NCI-H2081 (cell line): ENCODE data around the gene PTPRN2.

Experiments used
- DNase-seq, 2 experiments: peaks; one replicate each; lab custom pipeline; 2025; lab: John Stamatoyannopoulos, UW

The PTPRN2 gene

DNA sequence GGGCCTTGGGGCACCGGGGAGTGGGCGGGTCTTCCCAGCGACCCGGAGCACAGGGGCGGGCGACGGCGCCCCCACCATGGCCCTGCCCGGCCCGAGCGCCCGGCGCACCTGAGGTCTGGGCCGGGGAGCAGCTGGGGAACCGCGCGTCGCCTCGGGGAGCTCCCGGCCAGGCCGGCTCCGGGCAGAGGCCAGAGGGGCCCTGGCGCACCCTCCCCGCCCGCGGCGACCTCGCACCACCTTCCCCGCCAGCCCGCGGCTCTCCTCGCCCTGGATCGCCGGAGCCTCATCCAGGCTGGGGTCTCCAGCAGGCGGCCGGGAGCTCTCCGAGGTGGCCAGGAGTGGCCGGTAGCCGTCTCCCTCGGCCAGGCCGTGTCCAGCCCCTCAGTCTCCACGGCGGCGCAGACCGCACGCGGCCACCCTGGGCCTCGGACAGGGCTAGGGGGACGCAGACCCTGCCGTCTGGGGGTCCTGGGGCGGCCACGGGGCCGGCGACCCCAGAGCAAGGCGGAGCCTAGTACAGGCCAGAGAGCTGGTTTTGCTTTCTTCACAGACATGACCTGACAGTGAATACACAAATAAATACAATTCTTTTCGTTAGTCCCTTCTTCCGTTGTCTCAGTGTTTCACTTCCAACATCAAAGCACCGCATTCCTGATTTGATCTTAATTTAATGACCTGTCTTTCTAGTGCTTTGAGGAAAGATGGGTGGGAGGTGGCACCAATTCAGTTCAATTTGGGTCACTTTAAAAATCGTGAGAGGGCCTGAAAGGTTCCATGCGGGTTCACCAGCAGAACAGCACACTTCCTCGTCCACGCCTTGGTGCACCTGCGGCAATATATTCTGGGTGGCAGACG lies 893.9 kb downstream of the PTPRN2 start:
- no peak for DNase-seq

DNA sequence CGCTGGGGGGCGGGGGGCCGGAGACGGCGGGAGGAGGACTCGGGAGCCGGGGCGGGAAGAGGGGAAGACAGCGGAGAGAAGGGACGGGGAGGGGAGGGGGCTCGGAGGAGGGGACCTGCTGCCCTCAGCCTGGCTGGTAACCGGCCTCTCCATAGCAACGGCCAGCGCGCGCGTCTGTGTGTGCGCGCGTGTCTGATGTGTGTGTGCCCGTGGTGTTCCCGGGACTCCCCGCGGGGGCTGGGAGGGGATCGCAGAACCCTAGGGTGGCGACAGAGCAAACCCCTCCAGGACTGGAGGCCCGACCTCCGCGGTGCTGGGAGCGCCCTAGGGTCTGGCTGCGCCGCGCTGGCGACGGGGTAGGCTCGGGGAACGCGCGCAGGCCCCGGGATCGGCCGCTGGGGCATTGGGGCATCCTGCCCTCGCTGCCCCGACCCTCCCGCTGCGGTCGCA lies 894.5 kb downstream of the PTPRN2 start:
- no peak for DNase-seq

DNA sequence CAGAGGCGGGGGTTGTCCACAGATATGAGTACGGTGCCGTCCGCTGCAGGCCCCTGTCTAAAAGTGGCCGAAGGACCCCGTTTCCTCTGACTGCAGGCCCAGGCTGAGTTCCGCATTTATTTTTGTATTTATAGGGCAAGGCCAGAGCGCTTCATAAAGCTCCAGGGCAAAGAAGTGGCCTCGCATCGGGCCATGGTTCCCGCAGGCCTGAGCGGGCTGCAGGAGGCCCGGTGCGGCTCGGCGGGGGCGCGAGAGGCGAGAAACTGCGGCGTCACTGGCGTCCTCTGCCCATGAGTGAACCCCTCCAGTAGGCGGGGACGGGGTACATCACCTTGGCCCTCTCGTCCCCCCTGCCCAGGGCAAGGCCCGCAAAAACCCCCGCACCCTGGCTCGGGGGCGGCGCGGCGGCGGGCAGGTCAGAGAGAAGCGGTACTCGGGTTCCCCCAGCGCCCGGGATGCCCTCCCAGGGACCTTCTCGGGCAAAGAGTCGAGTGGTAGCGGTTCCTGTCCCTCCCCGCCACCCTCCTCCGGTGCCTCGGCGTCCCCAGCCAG lies 895.1 kb downstream of the PTPRN2 start:
- no peak for DNase-seq

DNA sequence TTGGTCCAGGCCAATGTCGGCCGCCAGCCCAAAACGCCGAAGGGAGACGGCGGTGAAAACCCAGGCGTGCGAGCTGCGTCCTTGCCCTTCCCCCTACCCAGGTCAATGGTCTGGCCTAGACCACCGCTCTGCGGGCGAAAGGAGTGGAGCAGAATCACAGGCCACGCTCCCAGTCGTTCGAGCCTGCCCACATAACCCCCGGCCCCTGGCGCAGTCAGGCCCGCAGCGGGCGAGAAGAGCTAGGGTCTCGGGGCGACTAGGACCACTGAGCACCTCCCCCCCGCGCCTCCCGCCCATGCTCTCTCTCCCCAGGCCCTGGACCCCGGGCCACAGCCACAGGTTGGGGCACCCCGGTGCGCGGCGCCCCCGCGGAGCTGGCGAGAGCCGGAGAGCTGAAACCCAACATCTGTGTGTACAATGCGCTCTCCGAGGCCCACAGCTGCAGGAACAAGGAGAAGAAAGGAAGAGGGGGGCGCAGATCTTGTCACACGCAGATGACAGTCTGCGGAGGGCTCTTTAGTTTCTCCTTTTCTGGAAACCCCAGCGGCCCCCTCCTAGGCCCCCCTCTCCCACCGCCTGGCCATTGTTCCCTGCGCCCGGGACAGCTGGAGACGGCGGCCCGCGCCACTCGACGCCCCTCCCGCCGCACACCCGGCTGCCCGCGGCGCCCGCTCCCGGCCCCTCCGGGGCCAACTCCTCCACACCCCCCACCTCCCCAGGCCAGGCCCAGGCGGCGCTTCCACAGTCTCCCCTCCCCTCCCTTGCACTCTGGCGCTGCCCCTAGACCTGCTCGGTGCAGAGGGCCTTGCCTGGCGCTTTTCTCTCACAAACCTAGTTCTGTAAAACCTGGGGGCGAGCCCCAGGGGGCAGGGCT lies 895.8 kb downstream of the PTPRN2 start:
- no peak for DNase-seq

DNA sequence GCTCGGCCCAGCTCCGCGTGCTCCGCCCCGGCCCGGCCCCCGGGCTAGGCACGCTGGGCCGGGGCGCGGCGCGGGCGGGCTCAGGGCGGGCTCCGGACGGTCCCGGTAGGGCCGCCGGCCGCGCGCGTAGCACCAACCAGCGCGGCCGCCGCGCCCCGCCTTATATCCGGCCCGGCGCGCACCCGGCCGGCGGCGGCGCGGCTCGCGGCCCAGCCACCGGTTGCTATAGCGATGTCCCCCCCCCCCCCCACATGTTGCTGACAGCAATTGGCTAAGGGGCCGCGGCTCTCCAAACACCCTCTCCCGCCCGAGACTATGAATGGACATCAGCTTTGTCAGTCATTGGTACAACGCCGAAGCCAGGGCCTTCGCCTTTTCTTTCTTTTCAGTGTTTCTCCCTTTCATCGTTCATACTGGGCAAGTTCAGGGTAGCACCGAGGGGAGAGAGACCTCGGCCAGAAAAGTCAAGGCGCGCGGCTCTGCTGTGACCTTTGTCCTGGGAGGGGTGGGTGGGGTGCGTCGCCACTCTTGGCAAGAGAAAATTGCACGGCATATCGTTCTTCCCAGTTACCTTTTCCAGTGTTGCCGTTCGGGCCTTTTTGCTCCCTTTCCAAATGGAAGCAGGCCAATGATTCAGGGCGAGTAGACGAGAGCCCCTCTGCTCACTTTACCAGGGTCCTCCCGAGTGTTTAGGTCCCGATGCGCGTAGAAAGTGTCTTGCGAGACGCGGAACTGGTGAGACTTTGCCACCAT lies 896.6 kb downstream of the PTPRN2 start:
- DNase-seq, result peak; percentile 85

DNA sequence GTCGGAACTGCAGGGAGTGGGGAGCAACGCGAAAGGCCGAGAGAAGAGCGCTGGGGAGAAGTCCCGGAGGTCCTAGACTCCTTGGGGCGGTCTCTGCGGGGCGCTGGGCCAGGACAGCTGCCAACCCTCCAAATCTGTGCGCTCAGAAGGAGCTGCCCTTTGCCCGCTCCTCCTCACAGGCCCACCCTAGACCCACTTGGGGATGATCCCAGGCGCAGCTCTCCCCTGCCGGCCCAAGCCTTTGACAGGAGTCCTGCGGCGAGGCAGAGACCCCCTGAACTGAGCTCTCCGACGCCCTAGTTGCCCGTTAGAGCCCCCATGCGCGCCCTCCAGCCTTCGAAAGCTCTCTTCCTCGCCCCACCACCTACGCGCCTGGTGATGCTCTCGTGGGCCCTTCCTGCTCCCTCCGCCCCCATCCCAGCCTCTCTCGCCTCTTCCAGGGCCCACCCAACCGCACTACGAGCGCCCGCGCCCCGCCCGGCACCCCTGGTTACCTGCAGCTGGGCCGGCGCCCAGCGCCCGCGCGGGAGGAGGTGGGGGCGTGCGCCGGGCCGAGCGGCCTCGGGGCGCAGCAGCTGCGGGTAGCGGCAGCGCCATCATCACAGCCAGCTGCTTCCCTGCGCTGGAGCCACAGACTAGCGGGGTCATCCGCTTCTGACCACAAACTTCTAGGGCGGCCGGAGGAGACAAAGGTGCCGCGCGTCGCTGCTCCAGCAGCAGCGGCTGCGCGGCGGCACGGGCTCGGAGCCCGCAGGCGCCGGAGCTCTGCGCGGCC lies 897.4 kb downstream of the PTPRN2 start:
- DNase-seq, result peak; percentile 56 to 71

DNA sequence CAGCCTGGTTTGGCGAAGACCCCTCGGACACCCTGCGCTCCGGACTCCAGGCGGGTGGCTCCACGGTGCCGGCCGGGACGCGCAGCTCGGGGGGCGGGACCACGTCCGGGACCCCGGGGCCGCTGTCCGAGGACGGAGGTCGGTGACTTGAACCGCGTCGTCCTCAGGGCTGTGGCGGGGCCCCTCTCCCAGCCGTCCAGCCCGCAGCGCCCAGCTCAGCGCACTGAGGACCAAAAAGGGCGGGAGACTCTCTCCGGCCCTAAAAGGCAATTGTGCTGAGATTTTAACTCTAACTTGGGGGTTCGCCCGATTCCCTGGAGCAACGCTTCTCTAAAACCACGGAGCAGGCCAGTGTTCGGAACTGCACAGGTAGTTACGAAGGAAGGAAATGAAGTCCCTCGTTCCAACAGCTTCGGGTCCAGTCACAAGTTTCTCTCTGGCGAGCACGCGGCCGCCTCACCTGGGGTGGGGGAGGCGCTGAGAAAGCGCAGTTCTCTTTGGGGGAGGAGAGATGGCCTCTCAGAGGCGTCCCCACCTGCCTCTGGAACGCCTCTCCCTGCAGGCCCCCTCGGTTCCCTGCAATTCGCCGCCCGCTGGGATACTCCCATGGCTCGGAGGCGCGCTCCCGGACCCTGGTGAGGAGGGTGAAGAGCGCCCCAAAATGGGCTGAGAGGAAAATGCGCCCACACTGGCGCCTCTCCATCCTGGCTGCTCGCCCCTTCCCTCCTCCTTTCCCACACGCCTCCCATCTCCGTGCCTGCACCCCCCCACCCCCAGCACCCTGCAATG lies 898.2 kb downstream of the PTPRN2 start:
- DNase-seq, result no peak

DNA sequence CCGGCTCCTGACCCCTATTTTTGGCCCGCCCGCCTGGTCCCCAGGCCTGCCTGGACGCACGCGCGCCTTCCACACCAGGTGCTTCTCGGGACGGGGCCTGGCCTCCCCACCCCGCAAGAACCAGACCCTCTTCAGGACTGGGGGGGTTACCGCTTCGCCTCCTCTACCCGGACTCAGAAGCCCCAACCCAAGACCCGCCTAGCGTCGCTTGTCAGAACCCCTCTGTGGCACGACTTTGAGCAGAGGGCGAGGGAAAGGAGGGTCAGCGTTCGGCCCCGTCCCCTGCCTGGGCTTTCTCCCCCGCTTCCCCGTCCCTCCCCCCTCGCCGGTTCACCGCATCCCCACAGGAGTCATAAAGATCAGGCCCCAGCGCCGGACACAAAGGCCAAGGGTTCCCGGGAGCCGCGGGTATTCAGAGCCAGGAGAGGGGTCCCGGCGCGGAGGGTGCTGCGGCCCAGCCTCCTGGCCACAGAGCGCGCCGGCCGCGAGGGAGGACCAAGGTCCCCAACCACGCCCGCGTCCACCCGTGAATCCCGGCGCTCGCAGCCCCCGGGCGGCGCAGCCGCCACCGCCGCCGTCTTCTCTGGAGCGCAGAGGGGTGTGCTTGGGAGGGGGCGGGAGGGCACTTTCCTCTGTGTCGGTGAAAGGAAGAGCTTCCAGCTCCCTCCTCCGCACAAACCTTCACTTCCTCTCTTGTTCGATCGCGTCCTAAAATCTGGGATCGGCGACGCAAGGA lies 898.9 kb downstream of the PTPRN2 start:
- no peak for DNase-seq

DNA sequence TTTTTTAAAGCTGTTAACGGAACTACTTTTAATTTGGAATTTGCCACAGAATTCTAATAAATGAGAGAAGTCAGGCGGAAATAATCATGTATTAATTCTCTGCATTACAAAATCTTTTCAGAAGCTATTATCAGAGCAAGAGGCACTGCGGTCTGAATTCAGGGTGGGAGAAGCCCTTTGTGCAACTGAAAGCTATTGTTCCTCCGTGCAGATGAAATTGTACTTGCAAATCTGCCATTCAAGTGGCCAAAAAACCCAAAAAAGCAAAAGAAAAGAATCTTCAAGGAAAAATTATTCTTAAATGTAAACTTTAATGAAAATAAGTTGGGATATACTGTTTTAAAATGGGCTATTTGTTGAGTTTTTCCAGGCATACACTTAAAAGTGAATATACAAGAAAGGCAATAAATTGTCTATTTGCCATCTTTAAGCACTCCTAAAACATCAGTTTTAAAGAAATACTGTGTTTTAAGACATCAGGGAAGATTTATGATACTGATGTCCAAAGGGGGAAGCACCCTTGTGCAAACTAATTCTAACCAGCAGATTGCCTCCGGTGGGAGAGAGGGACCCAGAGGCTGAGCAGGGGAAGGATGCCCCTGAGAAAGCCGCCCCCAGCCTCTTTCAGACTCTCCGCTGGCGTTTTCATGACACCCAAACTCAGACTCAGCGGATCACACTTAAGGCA lies 899.6 kb downstream of the PTPRN2 start:
- DNase-seq, result no peak

DNA sequence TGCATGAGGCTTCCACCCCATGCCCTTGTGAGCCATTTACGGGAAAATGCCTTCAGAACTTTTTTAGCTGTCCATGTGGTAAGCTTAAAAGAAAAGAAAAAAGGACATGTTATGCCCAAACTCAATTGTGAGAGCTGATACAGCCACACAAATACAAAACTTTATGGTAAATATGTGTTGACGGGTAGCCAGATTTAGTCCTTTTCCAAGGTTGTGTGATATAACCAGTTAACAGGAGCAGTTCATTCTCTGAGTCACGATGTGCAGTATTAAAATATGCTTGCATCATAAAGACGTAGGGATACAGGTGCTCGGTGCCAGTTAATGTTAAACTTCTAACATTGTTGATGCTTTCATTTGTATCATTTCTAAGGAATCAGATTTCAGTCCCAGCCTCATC lies 900.5 kb downstream of the PTPRN2 start:
- no peak for DNase-seq

DNA sequence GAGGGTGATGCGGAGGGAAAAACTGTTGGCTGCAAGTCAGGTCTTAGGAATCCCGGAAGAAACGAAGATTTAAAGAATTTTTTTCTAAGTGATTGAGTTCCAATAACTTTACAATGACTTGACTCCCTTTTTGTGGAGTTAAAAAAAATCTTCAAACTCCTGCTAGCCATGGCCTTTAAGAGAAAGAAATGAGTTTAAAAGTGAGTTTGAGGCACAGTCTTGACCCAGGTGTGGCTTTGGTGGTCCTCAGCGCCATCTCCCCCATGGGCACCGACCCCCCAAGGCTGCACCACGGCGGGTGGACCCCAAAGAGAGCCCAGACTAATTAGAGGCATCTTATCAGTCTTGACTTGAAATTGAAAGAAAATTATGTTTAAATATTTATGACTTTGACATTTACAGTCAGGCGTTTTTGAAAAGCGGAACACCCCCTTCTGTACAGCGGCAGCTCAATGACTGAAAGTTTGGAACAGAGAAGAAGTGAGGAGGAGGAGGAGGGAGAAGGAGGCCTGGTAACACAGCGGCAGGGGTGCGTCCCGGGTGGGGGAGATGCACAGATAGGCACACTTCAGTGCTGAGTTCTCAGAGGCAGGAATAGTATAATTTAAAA lies 901.2 kb downstream of the PTPRN2 start:
- no peak for DNase-seq

DNA sequence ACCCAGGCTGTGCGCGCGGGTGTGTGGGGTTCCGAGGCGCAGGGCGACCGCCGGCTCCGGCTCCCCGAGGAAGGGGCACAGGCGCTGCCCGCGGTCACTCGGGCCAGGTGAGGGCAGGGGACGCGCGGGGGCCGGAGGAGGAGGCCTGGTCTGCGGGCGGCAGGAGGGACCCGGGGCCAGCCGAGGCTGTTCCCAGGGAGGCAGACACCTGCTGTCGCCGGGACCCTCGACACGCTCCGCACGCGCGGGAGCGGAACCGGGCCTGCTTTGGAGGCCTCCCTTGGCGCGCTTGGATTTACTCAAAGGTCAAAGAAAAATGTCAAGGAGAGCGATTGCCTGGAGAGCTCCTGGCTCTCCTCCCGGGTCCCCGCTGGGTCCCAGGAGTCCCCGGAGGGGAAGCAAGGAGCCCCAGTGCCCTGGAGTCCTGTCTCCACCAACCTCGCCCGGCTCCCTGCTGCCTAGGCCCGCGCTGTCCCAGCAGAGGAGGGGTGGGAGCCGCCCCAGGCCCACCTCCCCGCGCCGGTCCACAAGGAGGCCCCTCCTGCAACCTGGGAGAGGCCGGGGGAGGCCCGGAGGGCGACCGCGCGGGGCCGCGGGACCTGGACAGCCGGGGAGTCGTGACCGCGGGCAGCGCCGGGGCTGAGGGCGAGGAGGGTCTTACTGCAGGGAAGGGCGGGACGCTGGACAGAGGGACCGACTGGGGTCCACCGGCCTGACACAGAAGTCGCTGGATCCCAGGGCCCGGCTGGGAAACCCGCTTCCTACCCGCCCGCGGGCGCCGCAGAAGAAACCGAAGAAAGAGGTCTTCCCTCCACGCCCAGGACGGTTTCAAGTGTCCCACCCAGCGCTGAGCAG lies 902.0 kb downstream of the PTPRN2 start:
- no peak for DNase-seq

DNA sequence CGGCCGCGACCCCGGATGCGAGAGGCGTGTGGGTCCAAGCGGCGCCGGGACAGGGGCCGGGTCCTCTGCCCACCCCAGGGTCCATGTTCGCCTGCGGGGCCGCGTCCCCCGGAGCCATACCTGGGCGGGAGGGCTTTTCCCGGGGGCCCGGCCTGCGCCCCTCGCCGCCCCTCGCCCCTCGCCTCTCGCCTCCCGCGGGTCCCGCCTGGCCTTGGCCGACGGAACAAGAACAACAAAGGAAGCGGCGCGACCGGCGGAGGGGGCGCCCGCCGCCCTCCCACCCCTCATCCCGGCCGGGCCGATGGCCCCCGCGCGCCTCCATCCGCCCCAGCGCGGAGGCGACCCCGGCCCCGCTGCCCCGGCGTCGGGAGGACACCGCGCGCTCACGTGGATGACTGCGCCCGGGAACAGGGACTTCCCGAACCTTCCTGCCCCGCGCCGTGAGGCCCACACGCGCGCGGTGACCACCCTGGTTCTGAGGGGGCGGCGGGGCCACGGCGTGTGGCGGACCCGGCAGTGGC lies 902.7 kb downstream of the PTPRN2 start:
- DNase-seq, result no peak

DNA sequence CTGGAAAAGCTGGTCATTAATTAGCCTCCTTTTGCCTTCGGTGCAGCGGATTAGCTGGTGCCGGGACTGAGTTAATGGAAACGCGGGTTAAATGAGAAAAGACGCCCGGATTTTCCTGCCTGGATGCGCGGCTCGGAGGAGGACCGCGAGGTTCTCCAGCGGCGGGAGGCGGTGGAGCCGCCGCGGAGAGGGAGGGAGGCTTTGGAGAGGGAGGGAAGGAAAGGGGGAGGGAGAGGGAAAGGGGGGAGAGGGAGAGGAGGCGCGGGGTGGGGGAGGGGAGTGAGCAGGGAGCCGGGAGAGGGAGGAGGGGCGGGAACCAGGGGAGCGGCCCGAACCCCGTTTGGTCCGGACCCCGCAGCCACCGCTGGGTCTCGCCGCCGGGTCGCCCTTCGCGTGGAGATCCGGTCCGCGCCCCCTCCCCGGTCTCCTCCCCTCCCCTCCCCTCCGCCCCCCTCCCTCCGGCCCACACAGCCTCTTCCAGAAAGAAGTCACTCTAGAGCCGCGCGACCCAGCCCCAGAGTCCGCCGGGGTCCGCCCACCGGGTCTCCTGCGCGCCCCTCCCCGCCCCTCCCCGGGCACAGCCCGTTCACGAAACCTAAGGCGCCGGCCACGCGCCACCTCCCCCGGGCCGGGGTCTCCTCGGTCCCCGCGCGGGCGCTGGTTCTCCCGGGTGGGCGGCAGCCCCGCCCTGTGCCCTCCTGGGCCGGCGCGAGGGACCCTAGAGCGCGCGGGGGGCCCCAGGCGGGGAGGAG lies 903.3 kb downstream of the PTPRN2 start:
- DNase-seq, result no peak

DNA sequence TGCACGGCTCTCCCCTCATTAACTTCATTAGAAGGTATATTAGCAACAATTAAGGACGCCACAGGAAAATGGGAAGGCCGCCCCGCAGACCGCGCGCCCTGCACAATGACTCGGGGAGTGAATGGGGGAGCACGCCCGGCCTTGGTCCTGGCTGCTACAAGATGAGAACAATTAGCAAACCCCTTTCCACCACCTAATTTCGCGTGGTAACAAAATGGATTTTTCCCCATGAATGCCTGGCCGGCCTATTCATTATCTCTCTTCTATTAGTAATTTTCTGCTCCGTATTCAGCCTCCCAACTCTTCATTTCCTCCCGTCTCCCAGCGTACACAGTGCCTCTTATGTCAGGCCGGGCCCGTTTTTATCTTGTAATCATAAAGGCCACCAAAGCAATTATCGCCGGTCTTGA lies 903.9 kb downstream of the PTPRN2 start:
- DNase-seq, result no peak

DNA sequence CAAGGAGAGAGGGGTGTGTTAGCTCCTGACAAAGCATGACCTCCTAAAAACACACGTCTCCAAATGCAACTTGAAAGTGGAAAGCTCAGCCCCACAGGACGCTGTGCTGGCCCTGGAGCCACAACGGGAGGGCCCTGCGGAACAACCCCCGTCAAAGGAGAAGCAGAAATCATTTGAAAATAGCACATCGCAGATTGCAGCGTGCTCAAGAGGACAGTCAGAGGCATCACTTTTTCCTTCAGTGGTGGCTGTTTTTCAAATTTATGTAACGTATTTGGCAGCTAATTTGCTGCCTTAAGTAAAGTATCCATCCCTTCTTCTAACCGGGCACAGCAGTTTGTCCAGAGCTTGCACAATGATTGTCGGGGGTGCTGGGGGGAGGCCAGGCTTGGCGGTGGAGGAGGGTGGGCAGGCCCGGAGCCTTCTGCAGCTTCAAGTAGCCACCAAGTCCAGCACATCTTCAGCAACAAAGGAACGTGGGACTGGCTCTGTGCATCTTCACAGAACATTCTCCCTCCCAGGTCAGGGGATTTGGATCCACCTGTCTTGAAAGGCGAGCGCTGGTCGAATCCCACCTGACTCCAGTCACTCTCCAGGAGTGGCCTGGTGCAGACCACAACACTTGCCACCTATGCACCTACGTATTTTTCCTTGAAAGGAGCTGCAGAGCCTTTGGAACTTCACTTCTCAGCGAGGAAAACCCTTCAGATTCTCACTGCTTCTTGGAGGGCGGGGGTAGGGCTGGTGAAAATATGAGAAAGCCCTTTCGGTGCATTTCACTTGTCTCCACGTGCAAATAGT lies 904.5 kb downstream of the PTPRN2 start:
- no peak for DNase-seq
